Panc1 (cell line): ENCODE measurements around the gene PADI1. TPM values are rescaled to one million over a fixed set of nuclear protein-coding genes. Genes with fewer than 3 reads are reported as not detected.

Experiments
- ATAC-seq: fragments of 200-7000 bp; cut with Tn5 transposase; 2 replicates; pipeline ENCODE4 v1.9.1; 2020; ENCODE audit warnings: mild to moderate bottlenecking, moderate library complexity
- BruUV-seq: library from RNA; stranded (reverse); fragments of 400-500 nt; replicated peaks from 2 replicates; lab custom pipeline; 2021; lab: Mats Ljungman, UMichigan
- CTCF ChIA-PET: fragments of 300-600 bp; sonication (Branson Sonifier 250); formaldehyde crosslinking; loops from one replicate; lab custom pipeline; 2022; ENCODE audit warnings: antibody characterized with exemption; lab: Charles Lee
- POLR2A ChIA-PET: fragments of 300-600 bp; sonication (Branson Sonifier 250); formaldehyde crosslinking; loops from one replicate; lab custom pipeline; 2022; ENCODE audit warnings: antibody characterized with exemption; lab: Charles Lee
- DNase-seq: peaks from one replicate; pipeline ENCODE4 v3.0.0-alpha.2; 2010; ENCODE audit warnings: low read depth, low spot score
- H3K27ac ChIP-seq: 2 replicates; pipeline ENCODE4 v1.5.1; 2011; ENCODE audit warnings: mild to moderate bottlenecking, low read length, inconsistent platforms
- H3K27me3 ChIP-seq: fragments of 200-500 bp; sonication (Bioruptor generic); 2 replicates; pipeline ENCODE4 v1.6.0; 2014; ENCODE audit warnings: low read length, inconsistent platforms; ENCODE audit not compliant: control insufficient read depth, insufficient read depth
- H3K36me3 ChIP-seq: fragments of 200-500 bp; sonication (Bioruptor generic); 2 replicates; pipeline ENCODE4 v1.5.1; 2014; ENCODE audit warnings: inconsistent platforms, mild to moderate bottlenecking, low read length, moderate library complexity; ENCODE audit not compliant: control insufficient read depth, insufficient read depth
- H3K4me1 ChIP-seq: 2 replicates; pipeline ENCODE4 v1.5.1; 2011; ENCODE audit warnings: inconsistent platforms, mild to moderate bottlenecking, low read length, moderate library complexity; ENCODE audit not compliant: control insufficient read depth, insufficient read depth
- H3K4me3 ChIP-seq, 2 experiments: 2 replicates each; pipeline ENCODE4 v1.5.1; 2011 to 2012; ENCODE audit warnings: low read depth in 2 of 2, low read length in 2 of 2, mild to moderate bottlenecking in 2 of 2, inconsistent platforms in 1 of 2, moderate library complexity in 1 of 2
- H3K9me3 ChIP-seq: fragments of 200-500 bp; sonication (Bioruptor generic); 2 replicates; pipeline ENCODE4 v1.5.1; 2014; ENCODE audit warnings: low read depth, mild to moderate bottlenecking, inconsistent platforms, low read length, moderate library complexity; ENCODE audit not compliant: control insufficient read depth, insufficient read depth
- POLR2AphosphoS5 ChIP-seq: IDR thresholded peaks from 2 replicates; pipeline ENCODE4 v1.6.1; 2012; ENCODE audit warnings: mild to moderate bottlenecking, low read depth, low read length, moderate library complexity
- SIN3A ChIP-seq: IDR thresholded peaks from 2 replicates; pipeline ENCODE4 v1.6.1; 2012; ENCODE audit warnings: low read depth, mild to moderate bottlenecking, low read length, moderate library complexity, borderline replicate concordance; ENCODE audit not compliant: insufficient read depth
- TCF7L2 ChIP-seq: IDR thresholded peaks from 2 replicates; pipeline ENCODE4 v1.6.1; 2011; ENCODE audit warnings: mild to moderate bottlenecking, low read depth, low read length, inconsistent platforms
- in situ Hi-C: cut with HindIII; loops from 2 replicates; pipeline ENCODE4 v1.10.0; 2016; ENCODE audit warnings: low sequenced_read_pairs, low pct_unique_long_range_greater_than_20kb
- intact Hi-C: fragments of 100-400 bp; cut with micrococcal nuclease; formaldehyde crosslinking; loops from one replicate; pipeline ENCODE4 v1.10.0; 2022; ENCODE audit not compliant: unreplicated experiment
- total RNA-seq: library from RNA; stranded (reverse); gene quantifications from one replicate; pipeline ENCODE4 v1.2.1, GENCODE V29; 2021; ENCODE audit not compliant: unreplicated experiment
- TF ChIP-seq, protein P1 (sequence below): fragments of 450-650 bp; IDR thresholded peaks from 2 replicates; pipeline ENCODE4 v1.5.1; 2017; ENCODE audit warnings: mild to moderate bottlenecking
- TF ChIP-seq, protein P2 (sequence below), 2 experiments: IDR thresholded peaks; 2 replicates each; pipeline ENCODE4 v1.6.1; 2011 to 2012; ENCODE audit warnings: low read depth in 2 of 2, control low read depth in 1 of 2, low read length in 1 of 2, mild to moderate bottlenecking in 1 of 2, moderate library complexity in 1 of 2; ENCODE audit not compliant: insufficient read depth in 1 of 2

Gene PADI1
- total RNA-seq, 1 experiment from 2014 or later: 2.3 TPM

DNA sequence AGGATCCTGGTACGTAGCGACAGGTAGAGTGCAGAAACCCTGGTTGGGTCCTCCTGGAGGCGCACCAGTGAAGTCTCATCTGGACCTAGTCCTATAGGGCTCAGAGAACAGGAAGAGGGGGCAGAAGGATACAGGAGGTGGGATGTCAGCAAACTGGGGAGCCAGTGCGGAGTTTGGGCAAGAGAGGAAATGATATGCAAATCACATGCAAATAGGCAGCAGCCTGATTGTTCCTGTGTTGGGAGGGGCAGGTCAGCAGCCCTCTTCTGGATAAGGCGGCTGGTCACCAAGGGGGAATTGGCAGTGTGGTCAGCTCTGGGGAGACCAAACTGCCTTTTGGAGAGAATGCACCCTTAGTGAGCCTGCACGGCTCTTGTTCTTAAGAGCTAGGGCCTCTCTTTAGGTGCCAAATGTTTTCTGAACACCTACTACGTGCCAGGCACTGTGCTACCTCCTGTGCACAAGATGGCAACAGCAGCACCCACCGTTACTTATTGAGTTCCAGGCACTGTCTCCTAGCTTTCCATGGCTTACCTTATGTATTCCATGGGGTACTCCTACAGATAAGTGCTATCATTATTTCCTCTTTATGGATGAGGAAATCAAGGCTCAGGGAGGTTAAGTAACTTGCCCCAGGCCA is 25.9 kb downstream of the PADI1 start:
- BruUV-seq: no TSS peak
- POLR2A ChIA-PET: no interaction called here
- DNase-seq (no peak), ATAC-seq (no peak)
- CTCF ChIA-PET: no interaction called here
- H3K4me1 ChIP-seq: peaks cover 71% of the 10 kb centered on the region
- no peak overlapping the region for H3K4me3 ChIP-seq
- peak overlapping the region; percentile 96 for H3K27ac ChIP-seq
- TF ChIP-seq TCF7L2 (no peak), POLR2AphosphoS5 (no peak), SIN3A (no peak)
- TF ChIP-seq, protein P1, sequence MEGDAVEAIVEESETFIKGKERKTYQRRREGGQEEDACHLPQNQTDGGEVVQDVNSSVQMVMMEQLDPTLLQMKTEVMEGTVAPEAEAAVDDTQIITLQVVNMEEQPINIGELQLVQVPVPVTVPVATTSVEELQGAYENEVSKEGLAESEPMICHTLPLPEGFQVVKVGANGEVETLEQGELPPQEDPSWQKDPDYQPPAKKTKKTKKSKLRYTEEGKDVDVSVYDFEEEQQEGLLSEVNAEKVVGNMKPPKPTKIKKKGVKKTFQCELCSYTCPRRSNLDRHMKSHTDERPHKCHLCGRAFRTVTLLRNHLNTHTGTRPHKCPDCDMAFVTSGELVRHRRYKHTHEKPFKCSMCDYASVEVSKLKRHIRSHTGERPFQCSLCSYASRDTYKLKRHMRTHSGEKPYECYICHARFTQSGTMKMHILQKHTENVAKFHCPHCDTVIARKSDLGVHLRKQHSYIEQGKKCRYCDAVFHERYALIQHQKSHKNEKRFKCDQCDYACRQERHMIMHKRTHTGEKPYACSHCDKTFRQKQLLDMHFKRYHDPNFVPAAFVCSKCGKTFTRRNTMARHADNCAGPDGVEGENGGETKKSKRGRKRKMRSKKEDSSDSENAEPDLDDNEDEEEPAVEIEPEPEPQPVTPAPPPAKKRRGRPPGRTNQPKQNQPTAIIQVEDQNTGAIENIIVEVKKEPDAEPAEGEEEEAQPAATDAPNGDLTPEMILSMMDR: no peak
- TF ChIP-seq, protein P2, sequence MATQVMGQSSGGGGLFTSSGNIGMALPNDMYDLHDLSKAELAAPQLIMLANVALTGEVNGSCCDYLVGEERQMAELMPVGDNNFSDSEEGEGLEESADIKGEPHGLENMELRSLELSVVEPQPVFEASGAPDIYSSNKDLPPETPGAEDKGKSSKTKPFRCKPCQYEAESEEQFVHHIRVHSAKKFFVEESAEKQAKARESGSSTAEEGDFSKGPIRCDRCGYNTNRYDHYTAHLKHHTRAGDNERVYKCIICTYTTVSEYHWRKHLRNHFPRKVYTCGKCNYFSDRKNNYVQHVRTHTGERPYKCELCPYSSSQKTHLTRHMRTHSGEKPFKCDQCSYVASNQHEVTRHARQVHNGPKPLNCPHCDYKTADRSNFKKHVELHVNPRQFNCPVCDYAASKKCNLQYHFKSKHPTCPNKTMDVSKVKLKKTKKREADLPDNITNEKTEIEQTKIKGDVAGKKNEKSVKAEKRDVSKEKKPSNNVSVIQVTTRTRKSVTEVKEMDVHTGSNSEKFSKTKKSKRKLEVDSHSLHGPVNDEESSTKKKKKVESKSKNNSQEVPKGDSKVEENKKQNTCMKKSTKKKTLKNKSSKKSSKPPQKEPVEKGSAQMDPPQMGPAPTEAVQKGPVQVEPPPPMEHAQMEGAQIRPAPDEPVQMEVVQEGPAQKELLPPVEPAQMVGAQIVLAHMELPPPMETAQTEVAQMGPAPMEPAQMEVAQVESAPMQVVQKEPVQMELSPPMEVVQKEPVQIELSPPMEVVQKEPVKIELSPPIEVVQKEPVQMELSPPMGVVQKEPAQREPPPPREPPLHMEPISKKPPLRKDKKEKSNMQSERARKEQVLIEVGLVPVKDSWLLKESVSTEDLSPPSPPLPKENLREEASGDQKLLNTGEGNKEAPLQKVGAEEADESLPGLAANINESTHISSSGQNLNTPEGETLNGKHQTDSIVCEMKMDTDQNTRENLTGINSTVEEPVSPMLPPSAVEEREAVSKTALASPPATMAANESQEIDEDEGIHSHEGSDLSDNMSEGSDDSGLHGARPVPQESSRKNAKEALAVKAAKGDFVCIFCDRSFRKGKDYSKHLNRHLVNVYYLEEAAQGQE (IDR thresholded peaks at IDR 0.05; ENCODE audit: insufficient read depth in 1 of 2, low read depth in 2 of 2, low read length in 1 of 2): no peak
- no peaks in the 10 kb centered on the region for H3K36me3 ChIP-seq
- intact Hi-C loops: loop anchor here (2.0 to 10.0 kb wide), 2 partner anchors 44 to 174 kb away; no protein-coding TSS in a partner anchor
- in situ Hi-C loops: no loop called here
- H3K9me3 ChIP-seq: no peaks in the 10 kb centered on the region
- no peaks in the 10 kb centered on the region for H3K27me3 ChIP-seq

DNA sequence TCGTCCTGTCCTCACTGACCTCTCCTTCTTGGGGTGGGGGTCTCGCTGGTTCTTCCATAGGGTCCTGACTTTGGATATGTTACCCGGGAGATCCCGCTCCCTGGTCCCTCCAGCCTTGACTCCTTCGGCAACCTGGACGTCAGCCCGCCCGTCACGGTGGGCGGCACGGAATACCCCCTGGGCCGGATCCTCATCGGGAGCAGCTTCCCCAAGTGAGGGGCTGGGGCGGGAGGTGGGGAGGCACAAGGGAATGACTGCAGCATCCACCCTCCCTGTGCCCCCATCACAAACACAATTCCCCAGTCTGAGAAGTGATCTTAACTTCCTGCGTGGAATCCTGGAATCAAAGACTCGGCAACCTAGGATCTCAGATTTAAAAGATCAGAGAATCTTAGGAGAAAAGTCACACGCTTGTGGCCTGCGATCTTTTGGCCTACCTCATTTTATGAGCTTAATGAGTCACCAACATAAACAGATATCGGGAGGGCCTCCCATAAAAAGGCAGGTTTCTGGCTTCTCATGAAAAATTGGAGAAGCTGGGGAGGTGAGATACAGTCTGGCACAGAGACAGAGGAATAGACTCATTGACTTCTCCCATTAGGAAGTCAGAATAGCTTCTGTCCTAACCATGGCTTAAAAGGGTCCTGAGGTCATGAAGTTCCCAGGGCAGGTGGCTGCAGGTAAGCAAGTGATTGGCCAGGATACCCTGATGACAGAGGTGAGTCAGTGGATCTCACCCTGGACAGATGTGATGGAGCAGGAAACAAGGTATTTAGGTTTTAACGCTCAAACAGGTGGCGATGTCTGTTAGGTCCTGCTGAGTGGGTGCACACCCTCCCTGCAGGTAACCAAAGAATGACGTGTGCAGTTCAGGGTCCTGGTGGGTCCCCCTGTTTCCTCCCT is 28.1 kb downstream of the PADI1 start:
- TF ChIP-seq POLR2AphosphoS5 (peak; percentile 62; the same call in 1 of the 2 replicates), TCF7L2 (peak; percentile 94), SIN3A (no peak)
- ChIA-PET POLR2A (interaction anchor here (0.8 to 1.2 kb wide), 3 partner anchors 20 to 105 kb away, joined by 3 to 4 read pairs (median 4); no protein-coding TSS in a partner anchor), CTCF (interaction anchor here (0.5 to 2.5 kb wide), 3 partner anchors 107 to 233 kb away, joined by 3 to 14 read pairs (median 8); no protein-coding TSS in a partner anchor)
- in situ Hi-C loops (no loop called here), intact Hi-C loops (loop anchor here (10.0 kb wide), 1 partner anchor 172 kb away; no protein-coding TSS in a partner anchor)
- Histone ChIP-seq H3K9me3 (no peaks in the 10 kb centered on the region), H3K27ac (peak overlapping the region; percentile 96), H3K4me3 (peak overlapping the region in 1 of 2 experiments; percentile 17; a peak in 1 of 4 replicates), H3K27me3 (no peaks in the 10 kb centered on the region), H3K4me1 (peaks cover 80% of the 10 kb centered on the region), H3K36me3 (no peaks in the 10 kb centered on the region)
- peak; percentile 49 for ATAC-seq
- peak; percentile 91 for DNase-seq
- TSS peak; percentile 98 for BruUV-seq
